ENCODE measurements around the gene CD160.

CD160 gene

DNA sequence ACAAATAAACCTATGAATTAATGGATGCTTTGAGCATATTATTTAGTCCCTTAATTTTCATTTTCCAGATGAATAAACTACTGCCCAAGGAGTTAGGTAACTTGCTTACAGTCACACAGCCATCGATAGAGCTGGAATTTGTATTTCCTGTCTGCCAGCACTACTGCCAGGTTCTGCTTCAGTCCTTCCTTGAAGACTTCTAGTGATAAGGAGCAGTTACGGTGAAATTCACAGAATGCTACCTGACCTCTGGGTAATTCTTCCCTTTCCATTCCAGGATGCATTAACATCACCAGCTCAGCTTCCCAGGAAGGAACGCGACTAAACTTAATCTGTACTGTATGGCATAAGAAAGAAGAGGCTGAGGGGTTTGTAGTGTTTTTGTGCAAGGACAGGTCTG lies 11.2 kb downstream of the CD160 start:
- ATAC-seq = no peak
- TF ChIP-seq, protein P1, sequence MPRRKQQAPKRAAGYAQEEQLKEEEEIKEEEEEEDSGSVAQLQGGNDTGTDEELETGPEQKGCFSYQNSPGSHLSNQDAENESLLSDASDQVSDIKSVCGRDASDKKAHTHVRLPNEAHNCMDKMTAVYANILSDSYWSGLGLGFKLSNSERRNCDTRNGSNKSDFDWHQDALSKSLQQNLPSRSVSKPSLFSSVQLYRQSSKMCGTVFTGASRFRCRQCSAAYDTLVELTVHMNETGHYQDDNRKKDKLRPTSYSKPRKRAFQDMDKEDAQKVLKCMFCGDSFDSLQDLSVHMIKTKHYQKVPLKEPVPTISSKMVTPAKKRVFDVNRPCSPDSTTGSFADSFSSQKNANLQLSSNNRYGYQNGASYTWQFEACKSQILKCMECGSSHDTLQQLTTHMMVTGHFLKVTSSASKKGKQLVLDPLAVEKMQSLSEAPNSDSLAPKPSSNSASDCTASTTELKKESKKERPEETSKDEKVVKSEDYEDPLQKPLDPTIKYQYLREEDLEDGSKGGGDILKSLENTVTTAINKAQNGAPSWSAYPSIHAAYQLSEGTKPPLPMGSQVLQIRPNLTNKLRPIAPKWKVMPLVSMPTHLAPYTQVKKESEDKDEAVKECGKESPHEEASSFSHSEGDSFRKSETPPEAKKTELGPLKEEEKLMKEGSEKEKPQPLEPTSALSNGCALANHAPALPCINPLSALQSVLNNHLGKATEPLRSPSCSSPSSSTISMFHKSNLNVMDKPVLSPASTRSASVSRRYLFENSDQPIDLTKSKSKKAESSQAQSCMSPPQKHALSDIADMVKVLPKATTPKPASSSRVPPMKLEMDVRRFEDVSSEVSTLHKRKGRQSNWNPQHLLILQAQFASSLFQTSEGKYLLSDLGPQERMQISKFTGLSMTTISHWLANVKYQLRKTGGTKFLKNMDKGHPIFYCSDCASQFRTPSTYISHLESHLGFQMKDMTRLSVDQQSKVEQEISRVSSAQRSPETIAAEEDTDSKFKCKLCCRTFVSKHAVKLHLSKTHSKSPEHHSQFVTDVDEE (CRISPR knock-in tag; IDR thresholded peaks at IDR 0.05) = no peak
- TF ChIP-seq ARNTL (CRISPR knock-in tag; IDR thresholded peaks at IDR 0.05; ENCODE audit: borderline replicate concordance, low read depth) (no peak), RARB (CRISPR knock-in tag; IDR thresholded peaks at IDR 0.05) (no peak), PPARA (CRISPR knock-in tag; IDR thresholded peaks at IDR 0.05; ENCODE audit: borderline replicate concordance) (no peak), ISL1 (CRISPR knock-in tag; IDR thresholded peaks at IDR 0.05) (no peak), ESRRG (CRISPR knock-in tag; IDR thresholded peaks at IDR 0.05) (no peak), ZFP30 (CRISPR knock-in tag; IDR thresholded peaks at IDR 0.05) (no peak), ZNF565 (CRISPR knock-in tag; conservative IDR thresholded peaks at IDR 0.05; ENCODE audit: low read depth) (no peak), CSRNP3 (CRISPR knock-in tag; IDR thresholded peaks at IDR 0.05) (no peak), BACH2 (CRISPR knock-in tag; IDR thresholded peaks at IDR 0.05; ENCODE audit: borderline replicate concordance) (no peak), TOX (CRISPR knock-in tag; IDR thresholded peaks at IDR 0.05; ENCODE audit: borderline replicate concordance) (no peak), SNAI2 (CRISPR knock-in tag; IDR thresholded peaks at IDR 0.05) (no peak), ZNF8 (CRISPR knock-in tag; IDR thresholded peaks at IDR 0.05) (no peak), ZC3H10 (CRISPR knock-in tag; IDR thresholded peaks at IDR 0.05) (no peak), CSDC2 (CRISPR knock-in tag; IDR thresholded peaks at IDR 0.05) (no peak), PATZ1 (CRISPR knock-in tag; IDR thresholded peaks at IDR 0.05; ENCODE audit: borderline replicate concordance) (no peak), TCF4 (CRISPR knock-in tag; IDR thresholded peaks at IDR 0.05; ENCODE audit: borderline replicate concordance) (no peak), OSR1 (CRISPR knock-in tag; IDR thresholded peaks at IDR 0.05) (no peak)
- TF ChIP-seq, protein P2, sequence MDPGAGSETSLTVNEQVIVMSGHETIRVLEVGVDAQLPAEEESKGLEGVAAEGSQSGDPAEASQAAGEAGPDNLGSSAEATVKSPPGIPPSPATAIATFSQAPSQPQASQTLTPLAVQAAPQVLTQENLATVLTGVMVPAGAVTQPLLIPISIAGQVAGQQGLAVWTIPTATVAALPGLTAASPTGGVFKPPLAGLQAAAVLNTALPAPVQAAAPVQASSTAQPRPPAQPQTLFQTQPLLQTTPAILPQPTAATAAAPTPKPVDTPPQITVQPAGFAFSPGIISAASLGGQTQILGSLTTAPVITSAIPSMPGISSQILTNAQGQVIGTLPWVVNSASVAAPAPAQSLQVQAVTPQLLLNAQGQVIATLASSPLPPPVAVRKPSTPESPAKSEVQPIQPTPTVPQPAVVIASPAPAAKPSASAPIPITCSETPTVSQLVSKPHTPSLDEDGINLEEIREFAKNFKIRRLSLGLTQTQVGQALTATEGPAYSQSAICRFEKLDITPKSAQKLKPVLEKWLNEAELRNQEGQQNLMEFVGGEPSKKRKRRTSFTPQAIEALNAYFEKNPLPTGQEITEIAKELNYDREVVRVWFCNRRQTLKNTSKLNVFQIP (CRISPR knock-in tag; IDR thresholded peaks at IDR 0.05; ENCODE audit: borderline replicate concordance, low read depth) = no peak
- TF ChIP-seq, protein P3, sequence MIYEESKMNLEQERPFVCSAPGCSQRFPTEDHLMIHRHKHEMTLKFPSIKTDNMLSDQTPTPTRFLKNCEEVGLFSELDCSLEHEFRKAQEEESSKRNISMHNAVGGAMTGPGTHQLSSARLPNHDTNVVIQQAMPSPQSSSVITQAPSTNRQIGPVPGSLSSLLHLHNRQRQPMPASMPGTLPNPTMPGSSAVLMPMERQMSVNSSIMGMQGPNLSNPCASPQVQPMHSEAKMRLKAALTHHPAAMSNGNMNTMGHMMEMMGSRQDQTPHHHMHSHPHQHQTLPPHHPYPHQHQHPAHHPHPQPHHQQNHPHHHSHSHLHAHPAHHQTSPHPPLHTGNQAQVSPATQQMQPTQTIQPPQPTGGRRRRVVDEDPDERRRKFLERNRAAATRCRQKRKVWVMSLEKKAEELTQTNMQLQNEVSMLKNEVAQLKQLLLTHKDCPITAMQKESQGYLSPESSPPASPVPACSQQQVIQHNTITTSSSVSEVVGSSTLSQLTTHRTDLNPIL (CRISPR knock-in tag; IDR thresholded peaks at IDR 0.05; ENCODE audit: low read depth) = no peak

GRCh38 chr1:145730900-145731299 lies 11.6 kb downstream of the CD160 start:
- ATAC-seq = no peak
- no peak for TF ChIP-seq RARB (CRISPR knock-in tag; IDR thresholded peaks at IDR 0.05)
- TF ChIP-seq PATZ1 (CRISPR knock-in tag; IDR thresholded peaks at IDR 0.05; ENCODE audit: borderline replicate concordance) = no peak
- no peak for TF ChIP-seq PPARA (CRISPR knock-in tag; IDR thresholded peaks at IDR 0.05; ENCODE audit: borderline replicate concordance)
- TF ChIP-seq OSR1 (CRISPR knock-in tag; IDR thresholded peaks at IDR 0.05) = no peak
- TF ChIP-seq, protein P3 (CRISPR knock-in tag; IDR thresholded peaks at IDR 0.05; ENCODE audit: low read depth) = no peak
- TF ChIP-seq ESRRG (CRISPR knock-in tag; IDR thresholded peaks at IDR 0.05) = no peak
- TF ChIP-seq ISL1 (CRISPR knock-in tag; IDR thresholded peaks at IDR 0.05) = no peak
- no peak for TF ChIP-seq TCF4 (CRISPR knock-in tag; IDR thresholded peaks at IDR 0.05; ENCODE audit: borderline replicate concordance)
- TF ChIP-seq BACH2 (CRISPR knock-in tag; IDR thresholded peaks at IDR 0.05; ENCODE audit: borderline replicate concordance) = no peak
- TF ChIP-seq TOX (CRISPR knock-in tag; IDR thresholded peaks at IDR 0.05; ENCODE audit: borderline replicate concordance) = no peak
- TF ChIP-seq ZFP30 (CRISPR knock-in tag; IDR thresholded peaks at IDR 0.05) = no peak
- no peak for TF ChIP-seq ZNF70 (CRISPR knock-in tag; IDR thresholded peaks at IDR 0.05)
- no peak for TF ChIP-seq CSRNP3 (CRISPR knock-in tag; IDR thresholded peaks at IDR 0.05)
- no peak for TF ChIP-seq GLIS3 (CRISPR knock-in tag; IDR thresholded peaks at IDR 0.05)
- TF ChIP-seq, protein P2 (CRISPR knock-in tag; IDR thresholded peaks at IDR 0.05; ENCODE audit: borderline replicate concordance, low read depth) = no peak
- no peak for TF ChIP-seq ZNF8 (CRISPR knock-in tag; IDR thresholded peaks at IDR 0.05)

Measured in SK-N-SH treated with all-trans-retinoic acid at 6 μM for 48 hours (cell line).